Erythroblast (primary cell): ENCODE results near the gene MYEOV.

Source experiments
- GATA1 ChIP-seq: IDR thresholded peaks from 2 replicates; pipeline ENCODE4 v1.6.1; 2011; ENCODE audit warnings: low read depth, mild to moderate bottlenecking, control low read depth, low read length, moderate library complexity
- POLR2A ChIP-seq: IDR thresholded peaks from 2 replicates; pipeline ENCODE4 v1.6.1; 2011; ENCODE audit warnings: mild to moderate bottlenecking, low read length

GRCh38 chr11:69344570-69345145 lies 50.7 kb downstream of the MYEOV start:
- TF ChIP-seq POLR2A, result no peak
- no peak for TF ChIP-seq GATA1
